Tibial artery (tissue), 4 donors: Measurements from ENCODE around the gene MS4A7.
A peak's percentile ranks its signal among the peaks of the same experiment; 100 is the strongest.

Experiments
- DNase-seq, 2 donors: peaks; one replicate each; pipeline ENCODE4 v3.0.0-alpha.2; 2019
- H3K27ac ChIP-seq, 2 donors: fragments of 200-600 bp; sonication (generic) in 1 of 2; 1 replicate in 1 of 2; 2 replicates in 1 of 2; pipeline ENCODE4 v1.5.1; 2018 to 2019; ENCODE audit warnings: mild to moderate bottlenecking in 1 of 2
- H3K27me3 ChIP-seq, 2 donors: fragments of 200-600 bp; sonication (generic) in 1 of 2; one replicate each; pipeline versions ENCODE4 v1.5.1 to v1.6.0; 2016 to 2019
- H3K36me3 ChIP-seq, 3 donors: fragments of 200-600 bp; sonication (generic) in 2 of 3; one replicate each; pipeline ENCODE4 v1.5.1; 2016 to 2019; ENCODE audit warnings: mild to moderate bottlenecking in 2 of 3
- H3K4me1 ChIP-seq, 4 donors: fragments of 200-600 bp; sonication (generic) in 2 of 4; 1 replicate in 3 of 4; 2 replicates in 1 of 4; pipeline ENCODE4 v1.5.1; 2016 to 2019
- H3K4me3 ChIP-seq, 2 donors: fragments of 200-600 bp; sonication (generic) in 1 of 2; 1 replicate in 1 of 2; 2 replicates in 1 of 2; pipeline ENCODE4 v1.5.1; 2018 to 2019; ENCODE audit warnings: mild to moderate bottlenecking in 2 of 2
- H3K9me3 ChIP-seq, 3 donors: fragments of 200-600 bp; sonication (generic) in 1 of 3; one replicate each; pipeline ENCODE4 v1.5.1; 2016 to 2019
- intact Hi-C: fragments of 100-400 bp; cut with DNase I; formaldehyde crosslinking; loops from one replicate; pipeline ENCODE4 v1.15.0; 2023; ENCODE audit warnings: low total_unique reads
- TF ChIP-seq, protein P1 (sequence below), 2 experiments: fragments of 200-600 bp in 1 of 2; fragments of 450-650 bp in 1 of 2; IDR thresholded peaks; one replicate each; pipeline ENCODE4 v1.5.1; 2017 to 2019; ENCODE audit warnings: antibody characterized with exemption in 2 of 2, mild to moderate bottlenecking in 1 of 2, moderate library complexity in 1 of 2

MS4A7 gene, protein sequence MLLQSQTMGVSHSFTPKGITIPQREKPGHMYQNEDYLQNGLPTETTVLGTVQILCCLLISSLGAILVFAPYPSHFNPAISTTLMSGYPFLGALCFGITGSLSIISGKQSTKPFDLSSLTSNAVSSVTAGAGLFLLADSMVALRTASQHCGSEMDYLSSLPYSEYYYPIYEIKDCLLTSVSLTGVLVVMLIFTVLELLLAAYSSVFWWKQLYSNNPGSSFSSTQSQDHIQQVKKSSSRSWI

DNA sequence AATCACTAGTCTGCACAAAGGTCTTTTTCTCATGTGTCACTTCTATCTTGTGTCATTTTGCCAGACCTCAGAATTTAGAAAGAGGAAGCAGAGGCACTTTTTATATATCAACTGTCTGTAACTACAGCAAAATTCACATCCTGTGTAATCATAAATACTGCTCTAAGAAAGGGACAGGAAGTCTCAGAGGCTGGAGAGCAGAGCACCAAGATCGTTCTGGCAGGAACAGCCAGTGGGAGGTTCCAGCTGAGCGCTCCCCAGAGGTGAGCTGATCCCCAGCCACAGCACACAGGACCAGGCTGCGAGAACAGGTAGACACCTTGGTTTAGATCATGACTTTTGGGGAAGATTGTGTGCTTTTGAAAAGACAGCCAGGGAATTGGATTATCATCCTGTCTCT is at the start of gene MS4A7:
TSS of gene MS4A7 (plus strand) at position 179 of the 400 bp plus-strand sequence. CDS start 4,610 bp downstream, outside the sequence.
- H3K4me3 ChIP-seq, result peak within 1 kb of the TSS; percentile 26 to 28
- no peaks in the 10 kb centered on the region for H3K4me1 ChIP-seq
- DNase-seq, result peak; percentile 37 to 72
- H3K36me3 ChIP-seq, result no peaks in the 10 kb centered on the region
- no peaks in the 10 kb centered on the region for H3K27me3 ChIP-seq
- TF ChIP-seq, protein P1, sequence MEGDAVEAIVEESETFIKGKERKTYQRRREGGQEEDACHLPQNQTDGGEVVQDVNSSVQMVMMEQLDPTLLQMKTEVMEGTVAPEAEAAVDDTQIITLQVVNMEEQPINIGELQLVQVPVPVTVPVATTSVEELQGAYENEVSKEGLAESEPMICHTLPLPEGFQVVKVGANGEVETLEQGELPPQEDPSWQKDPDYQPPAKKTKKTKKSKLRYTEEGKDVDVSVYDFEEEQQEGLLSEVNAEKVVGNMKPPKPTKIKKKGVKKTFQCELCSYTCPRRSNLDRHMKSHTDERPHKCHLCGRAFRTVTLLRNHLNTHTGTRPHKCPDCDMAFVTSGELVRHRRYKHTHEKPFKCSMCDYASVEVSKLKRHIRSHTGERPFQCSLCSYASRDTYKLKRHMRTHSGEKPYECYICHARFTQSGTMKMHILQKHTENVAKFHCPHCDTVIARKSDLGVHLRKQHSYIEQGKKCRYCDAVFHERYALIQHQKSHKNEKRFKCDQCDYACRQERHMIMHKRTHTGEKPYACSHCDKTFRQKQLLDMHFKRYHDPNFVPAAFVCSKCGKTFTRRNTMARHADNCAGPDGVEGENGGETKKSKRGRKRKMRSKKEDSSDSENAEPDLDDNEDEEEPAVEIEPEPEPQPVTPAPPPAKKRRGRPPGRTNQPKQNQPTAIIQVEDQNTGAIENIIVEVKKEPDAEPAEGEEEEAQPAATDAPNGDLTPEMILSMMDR (IDR thresholded peaks at IDR 0.05), result no peak
- H3K9me3 ChIP-seq, result no peaks in the 10 kb centered on the region
- intact Hi-C loops, result no loop called here
- no peak within 1 kb of the TSS for H3K27ac ChIP-seq

DNA sequence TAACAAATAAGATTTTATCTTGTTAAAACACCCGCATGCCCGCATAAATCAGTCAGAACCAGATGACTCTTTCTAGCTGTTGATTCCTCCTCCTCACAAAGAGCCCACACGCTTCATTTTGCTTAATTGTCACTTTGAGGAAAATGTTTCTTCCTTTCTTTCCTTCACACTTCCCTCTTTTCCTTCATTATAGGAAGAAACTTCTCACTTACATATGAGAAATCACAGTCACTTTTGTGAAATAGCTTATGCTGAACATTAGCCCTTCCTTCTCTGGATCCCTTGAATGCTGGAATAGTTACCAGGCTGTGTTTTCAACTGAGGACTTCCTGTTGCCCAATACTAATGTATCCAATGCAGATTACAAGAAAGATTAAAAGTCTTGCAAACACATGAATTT is 45.5 kb upstream of the MS4A7 start:
- Histone ChIP-seq H3K9me3 (no peaks in the 10 kb centered on the region), H3K36me3 (no peaks in the 10 kb centered on the region), H3K4me3 (no peak overlapping the region), H3K27me3 (no peaks in the 10 kb centered on the region), H3K4me1 (no peaks in the 10 kb centered on the region), H3K27ac (no peak overlapping the region)
- intact Hi-C loops, result no loop called here
- TF ChIP-seq, protein P1 (IDR thresholded peaks at IDR 0.05), result no peak
- no peak for DNase-seq

DNA sequence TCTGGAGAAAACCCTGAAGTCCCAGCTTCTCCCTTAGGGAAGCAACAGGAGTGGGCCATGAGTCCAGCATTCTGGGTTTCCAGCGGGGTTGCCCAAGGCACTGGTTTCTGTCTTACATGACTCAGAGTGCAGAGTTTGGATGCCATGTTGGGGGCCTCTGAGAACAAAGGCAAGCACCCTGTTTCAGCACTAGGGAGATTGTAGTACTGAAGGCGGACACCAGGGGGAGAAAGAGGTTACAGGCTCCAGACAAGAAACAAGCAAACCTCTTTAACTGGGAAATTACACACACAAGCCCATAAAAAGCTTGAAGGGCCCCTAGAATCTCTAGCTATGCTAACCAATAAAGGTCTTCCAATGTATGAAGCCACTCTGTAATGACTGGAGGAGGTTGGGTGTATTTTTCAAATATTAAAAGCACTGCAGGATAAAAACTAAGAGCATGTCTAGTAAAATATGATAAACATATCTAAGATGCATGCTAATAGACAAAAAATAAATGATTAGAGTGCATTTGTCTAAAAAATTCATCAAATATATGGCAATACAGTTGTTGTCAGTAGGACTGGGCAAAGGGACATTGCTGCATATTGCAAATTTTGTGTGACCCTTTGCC is 44.2 kb upstream of the MS4A7 start:
- H3K4me3 ChIP-seq, result no peak overlapping the region
- no peak overlapping the region for H3K27ac ChIP-seq
- H3K27me3 ChIP-seq, result no peaks in the 10 kb centered on the region
- no peaks in the 10 kb centered on the region for H3K4me1 ChIP-seq
- intact Hi-C loops, result no loop called here
- H3K9me3 ChIP-seq, result no peaks in the 10 kb centered on the region
- H3K36me3 ChIP-seq, result no peaks in the 10 kb centered on the region
- TF ChIP-seq, protein P1 (IDR thresholded peaks at IDR 0.05), result peak; percentile 39 to 40
- peak in 1 of 2 donors; percentile 70 for DNase-seq

DNA sequence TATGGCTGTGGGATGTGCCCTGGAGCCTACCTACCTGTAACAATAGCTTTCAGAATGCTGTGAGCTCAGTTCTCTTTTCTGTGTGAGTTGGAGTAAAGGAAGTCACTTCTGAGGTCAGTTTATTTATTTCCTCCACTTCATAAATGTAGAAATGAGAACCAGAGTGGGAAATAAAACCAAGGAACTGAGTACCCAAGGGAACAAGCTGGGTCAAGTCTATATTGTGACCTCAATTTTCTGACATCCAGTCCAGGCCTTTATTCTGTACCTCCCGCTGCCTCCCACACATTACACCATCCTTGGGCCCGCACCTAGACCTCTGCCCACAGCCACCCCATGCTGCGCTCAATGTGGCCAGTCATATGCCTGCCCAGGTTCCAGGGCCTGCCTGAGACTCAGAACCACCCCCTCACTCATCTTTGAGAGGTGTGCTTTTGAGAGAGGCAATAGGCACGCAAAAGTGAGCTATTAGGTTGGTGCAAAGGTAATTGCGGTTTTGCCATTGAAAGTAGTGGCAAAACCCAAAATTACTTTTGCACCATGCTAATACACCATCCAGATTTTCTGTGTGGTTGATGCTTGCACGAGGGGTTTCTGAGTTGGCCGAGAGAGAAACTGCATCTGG is 41.5 kb upstream of the MS4A7 start:
- Histone ChIP-seq H3K4me1 (no peaks in the 10 kb centered on the region), H3K27ac (no peak overlapping the region), H3K36me3 (no peaks in the 10 kb centered on the region), H3K9me3 (no peaks in the 10 kb centered on the region), H3K4me3 (no peak overlapping the region), H3K27me3 (no peaks in the 10 kb centered on the region)
- TF ChIP-seq, protein P1 (IDR thresholded peaks at IDR 0.05), result no peak
- intact Hi-C loops, result no loop called here
- DNase-seq, result no peak

DNA sequence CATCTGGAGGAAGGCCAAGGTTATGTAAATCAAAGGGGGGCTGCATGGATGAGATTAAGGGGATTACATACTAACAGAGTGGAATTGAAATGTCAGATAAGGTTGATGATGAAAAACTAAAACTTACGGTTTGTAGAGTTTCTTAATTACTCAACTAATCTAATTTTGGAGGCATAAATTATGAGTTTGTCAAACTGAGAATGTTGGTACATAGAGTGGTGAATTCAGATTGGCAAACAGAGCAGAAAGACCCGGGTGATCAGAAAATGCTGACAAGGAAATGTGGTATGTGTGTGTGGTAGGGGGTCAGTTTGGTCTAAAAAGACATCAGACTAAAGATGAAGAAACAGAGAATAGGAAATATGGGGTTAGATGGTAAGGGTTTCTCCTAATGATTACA is 40.3 kb upstream of the MS4A7 start:
- H3K4me3 ChIP-seq, result no peak overlapping the region
- H3K27ac ChIP-seq, result no peak overlapping the region
- no peaks in the 10 kb centered on the region for H3K9me3 ChIP-seq
- TF ChIP-seq, protein P1 (IDR thresholded peaks at IDR 0.05), result no peak
- intact Hi-C loops, result no loop called here
- DNase-seq, result no peak
- H3K4me1 ChIP-seq, result no peaks in the 10 kb centered on the region
- no peaks in the 10 kb centered on the region for H3K36me3 ChIP-seq
- H3K27me3 ChIP-seq, result no peaks in the 10 kb centered on the region
